Thoracic aorta (tissue), 2 donors: ENCODE data around the gene MDGA2. TPM values are rescaled to one million over a fixed set of nuclear protein-coding genes. Genes with fewer than 3 reads are reported as not detected.

Experiments
- ATAC-seq: fragments of 150-250 bp; one replicate; pipeline ENCODE4 v1.8.0; 2017; ENCODE audit warnings: low read depth; ENCODE audit not compliant: insufficient number of reproducible peaks, low FRiP score
- DNase-seq: peaks from one replicate; pipeline ENCODE4 v3.0.0-alpha.2; 2020; ENCODE audit warnings: low spot score
- H3K27ac ChIP-seq, 2 donors: fragments of 200-600 bp; sonication (generic); 1 replicate in 1 of 2; 2 replicates in 1 of 2; pipeline ENCODE4 v1.5.1; 2016; ENCODE audit warnings: mild to moderate bottlenecking in 2 of 2, moderate library complexity in 2 of 2
- H3K27me3 ChIP-seq: fragments of 200-600 bp; sonication (generic); replicated peaks from 2 replicates; pipeline ENCODE4 v1.6.0; 2016; ENCODE audit warnings: mild to moderate bottlenecking; ENCODE audit not compliant: insufficient read depth
- H3K36me3 ChIP-seq: fragments of 200-600 bp; sonication (generic); one replicate; pipeline ENCODE4 v1.5.1; 2016
- H3K4me1 ChIP-seq, 2 donors: fragments of 200-600 bp; sonication (generic); 1 replicate in 1 of 2; 2 replicates in 1 of 2; pipeline versions ENCODE4 v1.5.1 to v1.6.0; 2016; ENCODE audit warnings: low read depth in 2 of 2, mild to moderate bottlenecking in 1 of 2; ENCODE audit not compliant: control insufficient read depth in 1 of 2
- H3K4me3 ChIP-seq: fragments of 200-600 bp; sonication (generic); 2 replicates; pipeline ENCODE4 v1.5.1; 2016; ENCODE audit warnings: mild to moderate bottlenecking
- H3K9me3 ChIP-seq: fragments of 200-600 bp; sonication (generic); 2 replicates; pipeline ENCODE4 v1.5.1; 2016
- total RNA-seq, 2 donors: library from RNA; depleted of rRNA; stranded (reverse); fragments of >200 nt; gene quantifications; one replicate each; pipeline versions ENCODE4 v1.1.0 to v1.2.3, GENCODE V29; 2016
- TF ChIP-seq, protein P1 (sequence below): fragments of 200-600 bp; sonication (generic); IDR thresholded peaks from one replicate; pipeline ENCODE4 v1.5.1; 2019; ENCODE audit warnings: antibody characterized with exemption

The MDGA2 gene
- total RNA-seq, 2 donors from 2014 or later = not detected

DNA sequence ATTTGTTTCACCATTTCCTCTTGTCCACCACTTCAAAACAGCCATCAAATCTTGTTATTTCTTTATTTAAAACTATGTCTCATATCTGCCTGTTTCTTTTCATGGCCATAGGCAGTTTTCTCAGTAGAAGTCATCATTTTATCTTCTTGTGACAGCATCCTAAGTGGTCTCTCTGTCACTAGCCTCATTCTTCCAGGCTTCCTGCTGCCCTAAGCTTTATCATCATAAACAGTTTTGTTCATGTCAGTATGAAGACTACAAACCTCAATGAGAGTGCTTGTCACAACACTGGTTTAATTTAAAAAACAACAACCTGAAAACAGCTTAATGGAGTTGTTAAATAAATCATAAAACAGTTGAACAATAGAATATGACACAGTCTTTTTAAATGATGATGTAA is 636.1 kb downstream of the MDGA2 start:
- DNase-seq = no peak
- H3K36me3 ChIP-seq = no peaks in the 10 kb centered on the region
- ATAC-seq = no peak
- H3K4me1 ChIP-seq = no peaks in the 10 kb centered on the region
- no peak overlapping the region for H3K27ac ChIP-seq
- H3K27me3 ChIP-seq = no peaks in the 10 kb centered on the region
- TF ChIP-seq, protein P1, sequence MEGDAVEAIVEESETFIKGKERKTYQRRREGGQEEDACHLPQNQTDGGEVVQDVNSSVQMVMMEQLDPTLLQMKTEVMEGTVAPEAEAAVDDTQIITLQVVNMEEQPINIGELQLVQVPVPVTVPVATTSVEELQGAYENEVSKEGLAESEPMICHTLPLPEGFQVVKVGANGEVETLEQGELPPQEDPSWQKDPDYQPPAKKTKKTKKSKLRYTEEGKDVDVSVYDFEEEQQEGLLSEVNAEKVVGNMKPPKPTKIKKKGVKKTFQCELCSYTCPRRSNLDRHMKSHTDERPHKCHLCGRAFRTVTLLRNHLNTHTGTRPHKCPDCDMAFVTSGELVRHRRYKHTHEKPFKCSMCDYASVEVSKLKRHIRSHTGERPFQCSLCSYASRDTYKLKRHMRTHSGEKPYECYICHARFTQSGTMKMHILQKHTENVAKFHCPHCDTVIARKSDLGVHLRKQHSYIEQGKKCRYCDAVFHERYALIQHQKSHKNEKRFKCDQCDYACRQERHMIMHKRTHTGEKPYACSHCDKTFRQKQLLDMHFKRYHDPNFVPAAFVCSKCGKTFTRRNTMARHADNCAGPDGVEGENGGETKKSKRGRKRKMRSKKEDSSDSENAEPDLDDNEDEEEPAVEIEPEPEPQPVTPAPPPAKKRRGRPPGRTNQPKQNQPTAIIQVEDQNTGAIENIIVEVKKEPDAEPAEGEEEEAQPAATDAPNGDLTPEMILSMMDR = no peak
- H3K4me3 ChIP-seq = no peak overlapping the region
- no peaks in the 10 kb centered on the region for H3K9me3 ChIP-seq

DNA sequence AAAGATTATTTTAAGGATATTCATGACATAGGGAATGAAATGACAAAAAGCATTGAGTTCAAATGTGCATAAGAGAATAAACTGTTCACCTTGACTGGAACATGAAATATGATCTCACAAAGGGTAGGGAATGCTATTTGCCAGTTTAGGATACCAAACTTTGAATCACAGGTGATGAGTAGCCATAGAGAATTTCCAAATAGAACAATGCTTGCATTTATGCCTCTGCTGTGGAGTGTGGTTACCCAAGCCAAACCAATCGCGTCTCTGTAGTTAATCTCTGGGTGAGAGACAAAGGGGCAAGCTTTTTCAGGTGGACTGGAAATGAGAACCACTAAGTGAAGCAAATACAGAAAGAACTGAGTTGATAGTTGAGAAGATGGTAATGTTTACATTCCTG is 652.7 kb downstream of the MDGA2 start:
- no peak for ATAC-seq
- Histone ChIP-seq H3K36me3 (no peaks in the 10 kb centered on the region), H3K9me3 (no peaks in the 10 kb centered on the region), H3K4me3 (no peak overlapping the region), H3K27me3 (no peaks in the 10 kb centered on the region), H3K27ac (no peak overlapping the region), H3K4me1 (no peaks in the 10 kb centered on the region)
- DNase-seq = no peak
- TF ChIP-seq, protein P1 = no peak

DNA sequence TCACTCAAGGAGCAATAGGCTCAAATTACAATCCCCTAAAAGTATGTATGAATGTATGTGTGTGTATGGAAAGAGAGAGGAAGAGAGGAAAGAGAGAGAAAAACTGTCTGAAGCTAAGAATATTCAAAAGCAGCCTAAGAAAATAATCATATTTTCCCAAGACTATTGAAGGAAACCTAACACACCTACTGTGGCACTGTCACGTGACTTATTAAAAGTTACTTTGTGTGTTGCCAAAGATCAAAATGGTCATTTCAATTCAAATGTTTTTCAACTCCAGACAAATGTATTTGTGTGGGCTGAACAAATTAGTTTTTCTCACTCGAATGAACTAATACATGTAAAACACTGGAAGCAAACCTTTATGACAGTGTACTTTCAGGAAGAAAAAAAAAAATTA is 654.9 kb downstream of the MDGA2 start:
- no peak overlapping the region for H3K27ac ChIP-seq
- DNase-seq (no peak), ATAC-seq (no peak)
- H3K9me3 ChIP-seq = no peaks in the 10 kb centered on the region
- H3K36me3 ChIP-seq = no peaks in the 10 kb centered on the region
- TF ChIP-seq, protein P1 = no peak
- no peaks in the 10 kb centered on the region for H3K27me3 ChIP-seq
- no peaks in the 10 kb centered on the region for H3K4me1 ChIP-seq
- no peak overlapping the region for H3K4me3 ChIP-seq

DNA sequence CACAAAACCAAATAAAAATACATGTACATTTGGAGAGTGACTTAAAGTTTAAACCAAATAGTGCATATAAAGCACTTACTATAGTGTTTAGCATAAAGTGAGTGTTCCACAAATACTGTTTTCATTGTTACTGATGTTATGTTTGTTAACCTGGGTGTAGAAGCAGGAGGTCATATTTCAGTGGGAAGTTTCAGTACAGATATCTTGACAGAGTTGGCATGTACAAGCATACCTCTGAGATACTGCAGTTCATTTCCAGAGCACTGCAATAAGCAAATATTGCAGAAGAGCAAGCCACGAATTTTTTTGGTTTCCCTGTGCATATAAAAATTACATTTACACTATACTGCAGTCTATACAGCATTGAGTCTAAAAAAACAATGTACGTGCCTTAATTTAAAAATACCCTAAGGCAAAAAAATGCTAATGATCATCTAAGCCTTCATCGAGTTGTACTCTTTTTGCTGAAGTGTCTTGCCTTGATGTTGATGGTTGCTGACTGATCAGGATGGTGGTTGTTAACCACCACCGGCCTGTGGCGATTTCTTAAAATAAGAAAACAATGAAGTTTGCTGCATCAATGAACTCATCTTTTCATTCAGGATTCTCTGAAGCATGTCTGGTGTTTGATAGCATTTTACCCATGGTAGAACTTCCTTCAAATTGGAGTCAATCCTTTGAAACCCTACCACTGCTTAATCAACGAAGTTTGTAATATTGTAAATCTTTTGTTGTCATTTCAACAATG is 662.7 kb downstream of the MDGA2 start:
- H3K36me3 ChIP-seq = no peaks in the 10 kb centered on the region
- no peaks in the 10 kb centered on the region for H3K27me3 ChIP-seq
- no peak overlapping the region for H3K27ac ChIP-seq
- DNase-seq (no peak), ATAC-seq (no peak)
- TF ChIP-seq, protein P1 = no peak
- H3K4me3 ChIP-seq = no peak overlapping the region
- H3K4me1 ChIP-seq = no peaks in the 10 kb centered on the region
- H3K9me3 ChIP-seq = no peaks in the 10 kb centered on the region

DNA sequence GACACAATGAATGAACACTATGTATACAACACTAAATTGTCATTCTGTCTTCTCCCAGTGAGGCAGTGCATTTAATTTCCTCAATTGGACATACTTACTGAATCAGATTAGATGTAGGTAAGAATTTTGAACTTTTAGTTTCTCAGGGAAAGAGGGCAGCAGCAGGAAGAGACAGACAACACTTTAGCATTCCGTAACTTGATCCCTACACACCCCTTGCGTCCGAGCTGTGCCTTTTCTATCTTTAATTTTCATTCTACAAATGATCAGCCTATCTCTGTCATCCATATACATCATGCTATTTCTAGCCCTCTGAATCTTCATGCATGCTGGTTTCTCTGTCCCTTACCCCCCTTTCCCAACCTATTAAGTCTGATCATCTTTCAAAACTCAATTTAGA is 665.8 kb downstream of the MDGA2 start:
- Histone ChIP-seq H3K9me3 (no peaks in the 10 kb centered on the region), H3K4me3 (no peak overlapping the region), H3K36me3 (no peaks in the 10 kb centered on the region), H3K27me3 (no peaks in the 10 kb centered on the region), H3K27ac (no peak overlapping the region), H3K4me1 (no peaks in the 10 kb centered on the region)
- no peak for ATAC-seq
- DNase-seq = no peak
- TF ChIP-seq, protein P1 = no peak
